NAMALWA (cell line): ENCODE data around the gene PDGFRB.
"Not testable (repeated sequence)": the region's sequence is repeated elsewhere in the genome, so short reads cannot be mapped to it uniquely, and the experiment has no call there.

Experiments
- DNase-seq: peaks from one replicate; pipeline ENCODE4 v3.0.0-alpha.2; 2015; ENCODE audit warnings: low spot score

Gene PDGFRB

DNA sequence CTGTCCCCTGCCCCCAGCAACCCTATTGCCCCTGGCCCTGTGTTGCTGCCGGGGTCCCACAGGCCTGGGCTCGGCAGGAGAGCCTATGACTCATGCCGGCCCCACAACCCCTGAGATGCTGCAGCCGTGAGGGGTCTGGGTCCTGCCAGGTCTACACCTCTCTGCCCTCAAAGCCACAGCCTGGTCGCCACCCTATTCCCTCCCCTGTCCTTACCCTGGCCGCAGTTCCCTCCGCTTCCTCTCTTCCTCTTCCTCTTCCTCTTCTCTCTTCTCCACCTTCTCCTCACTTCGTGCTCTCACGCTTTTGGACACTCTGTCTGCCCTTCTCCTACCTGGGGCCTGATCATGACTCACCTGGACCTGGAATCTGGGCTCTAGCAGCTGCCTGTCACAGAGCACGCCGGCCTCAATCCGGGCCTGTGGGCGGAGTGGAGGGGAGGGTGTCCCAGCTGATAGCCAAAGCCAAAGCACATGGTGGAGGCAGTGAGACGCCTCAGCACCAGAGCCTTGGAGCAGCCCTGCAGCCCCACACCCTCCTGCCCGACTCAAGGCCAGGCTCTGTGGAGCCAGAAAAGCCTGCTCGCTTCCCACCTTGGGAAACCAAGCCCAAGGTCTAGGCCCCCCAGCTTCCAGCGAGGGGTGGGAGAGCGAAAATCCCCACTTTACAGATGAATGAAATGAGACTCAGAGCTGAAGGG lies 42.4 kb downstream of the PDGFRB start:
- DNase-seq, result no peak

DNA sequence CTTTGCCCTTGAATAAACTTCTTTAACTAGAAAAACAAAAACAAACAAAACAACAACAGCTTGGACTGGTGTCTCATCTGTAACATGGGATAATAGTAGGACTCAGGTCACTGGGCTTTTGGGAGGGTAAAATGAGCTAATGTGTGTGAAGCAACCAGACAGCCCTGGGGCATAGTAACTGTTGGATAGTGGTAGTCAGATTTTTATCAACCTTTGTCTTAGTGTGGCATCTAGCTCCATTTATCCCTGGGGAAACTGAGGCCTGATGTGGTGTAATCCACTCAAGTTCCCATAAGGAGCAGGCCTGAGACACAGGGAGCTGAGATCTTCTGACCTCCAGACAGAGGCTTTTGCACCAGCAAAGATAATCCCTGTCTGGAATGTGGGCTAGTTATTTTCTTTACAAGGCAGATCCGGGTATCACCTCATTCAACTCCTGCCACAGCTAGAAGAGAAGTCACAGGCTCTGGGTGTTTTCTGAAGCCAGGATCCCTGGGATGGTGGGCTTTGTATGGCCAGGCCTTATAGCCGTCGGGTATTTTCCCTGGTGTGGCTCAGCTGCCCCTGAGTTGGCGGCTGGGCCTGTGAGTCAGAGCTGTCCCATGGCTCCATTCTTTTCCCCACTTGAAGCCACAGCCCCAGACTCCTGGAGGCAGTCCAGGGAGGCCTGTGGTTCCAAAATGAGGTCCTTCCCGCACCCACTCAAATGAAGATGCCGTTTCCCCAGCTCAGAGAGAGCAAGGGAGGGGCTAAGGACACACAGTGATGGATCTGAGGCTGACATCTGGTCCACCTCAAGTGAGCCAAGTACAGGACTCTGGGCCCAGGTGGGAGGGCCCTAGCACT lies 43.2 kb downstream of the PDGFRB start:
- DNase-seq, result no peak

DNA sequence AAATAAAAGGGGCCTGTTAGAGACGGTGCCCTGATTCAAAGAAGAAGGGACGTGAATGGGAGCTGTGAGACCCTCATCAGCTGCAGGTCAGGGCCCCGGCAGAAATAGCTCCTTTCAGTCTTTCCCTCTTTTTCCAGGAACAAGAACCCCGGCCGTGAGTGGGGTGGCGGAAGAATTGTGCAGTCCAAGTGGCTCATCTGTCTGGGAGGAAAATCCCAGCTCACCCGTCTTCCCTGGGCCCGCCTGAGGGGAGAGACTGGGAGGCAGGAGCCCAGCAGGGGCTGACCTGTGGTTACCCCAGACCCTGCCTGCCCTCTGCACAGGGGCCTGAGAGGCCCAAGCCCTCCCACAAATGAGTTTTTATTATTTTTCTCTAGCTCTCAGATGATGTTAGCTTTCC lies 44.5 kb downstream of the PDGFRB start:
- DNase-seq, result no peak

DNA sequence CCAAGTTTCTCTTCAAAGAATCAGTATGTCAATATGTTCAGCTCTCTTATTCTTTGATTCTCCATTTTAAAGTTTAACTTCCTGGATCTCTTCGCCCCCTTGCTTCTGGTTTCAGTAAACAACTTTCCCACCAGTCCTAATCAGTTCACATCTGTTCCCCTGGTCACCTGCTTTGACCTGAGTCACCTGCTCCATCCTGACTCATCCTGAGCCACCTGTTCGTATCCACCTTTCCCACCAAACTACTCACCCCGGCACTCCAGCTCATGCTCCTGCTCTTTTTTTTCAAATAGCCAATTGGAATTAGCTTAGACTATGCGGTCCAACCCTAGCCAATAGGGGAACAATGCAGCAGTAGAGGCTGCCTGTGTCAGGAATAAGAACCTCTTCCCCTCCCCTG lies 45.7 kb downstream of the PDGFRB start:
- no peak for DNase-seq

DNA sequence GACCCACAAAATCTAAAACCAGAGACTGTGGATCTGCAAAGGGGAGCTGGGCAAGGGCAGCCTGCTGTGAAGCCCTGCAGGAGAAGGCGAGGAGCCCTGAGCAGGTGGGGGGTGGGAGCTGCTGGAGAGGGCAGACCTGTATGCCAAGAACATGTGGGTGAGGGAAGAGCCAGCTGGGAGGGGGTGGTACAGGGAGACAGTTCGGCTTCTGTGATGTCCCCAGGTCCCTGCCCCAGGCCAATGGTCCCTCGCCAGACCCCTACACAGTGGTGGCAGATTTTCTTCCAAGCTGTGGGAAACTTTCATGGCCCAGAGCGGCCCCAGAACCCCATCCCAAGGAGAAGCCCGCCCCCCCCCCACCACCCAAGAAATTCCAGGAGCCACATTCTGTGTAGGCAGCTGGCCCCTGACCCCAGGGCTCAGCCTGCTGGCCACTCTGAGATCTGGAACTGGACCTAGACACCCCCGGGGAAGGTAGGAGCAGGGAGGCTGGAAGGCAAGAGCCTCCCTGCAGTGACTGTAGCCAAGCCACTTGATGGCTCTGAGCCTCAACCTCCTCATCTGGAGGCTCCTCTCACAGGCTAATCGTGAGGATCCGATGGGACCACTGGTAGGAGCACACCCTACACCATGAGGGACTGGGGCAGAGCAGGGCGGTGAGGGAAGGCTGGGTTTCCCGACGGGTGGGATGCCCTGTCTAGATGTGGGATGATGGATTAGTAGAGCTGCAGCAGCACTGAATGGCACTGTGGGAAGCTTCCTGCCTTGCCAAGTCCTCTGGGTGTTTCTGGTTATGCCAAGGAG lies 46.7 kb downstream of the PDGFRB start:
- no peak for DNase-seq

DNA sequence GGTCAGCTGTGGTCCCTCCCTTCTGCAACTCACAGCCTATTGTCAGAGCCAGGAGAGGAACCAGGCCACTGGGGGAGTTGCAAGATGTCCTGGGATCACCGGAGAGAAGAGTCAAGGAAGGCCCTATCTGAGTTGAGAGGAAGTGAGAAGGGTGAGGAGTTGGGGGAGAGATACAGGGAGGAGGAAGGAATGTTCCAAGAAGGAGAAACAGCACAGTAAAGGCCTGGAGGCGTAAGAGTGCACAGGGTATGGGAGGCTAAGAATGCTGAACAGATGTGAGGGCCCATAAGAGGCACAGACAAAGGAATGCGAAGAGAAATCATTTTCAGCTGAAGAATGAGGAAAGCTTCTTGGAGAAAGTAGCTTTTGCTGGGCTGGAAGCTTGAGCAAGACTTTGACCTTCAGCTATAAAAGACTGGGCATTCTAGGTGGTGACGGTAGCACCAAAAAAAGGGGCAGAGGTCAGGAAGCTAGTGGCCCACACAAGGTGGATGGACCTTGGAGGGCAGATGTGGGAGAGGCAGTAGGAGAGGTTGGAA lies 47.7 kb downstream of the PDGFRB start:
- DNase-seq, result no peak

DNA sequence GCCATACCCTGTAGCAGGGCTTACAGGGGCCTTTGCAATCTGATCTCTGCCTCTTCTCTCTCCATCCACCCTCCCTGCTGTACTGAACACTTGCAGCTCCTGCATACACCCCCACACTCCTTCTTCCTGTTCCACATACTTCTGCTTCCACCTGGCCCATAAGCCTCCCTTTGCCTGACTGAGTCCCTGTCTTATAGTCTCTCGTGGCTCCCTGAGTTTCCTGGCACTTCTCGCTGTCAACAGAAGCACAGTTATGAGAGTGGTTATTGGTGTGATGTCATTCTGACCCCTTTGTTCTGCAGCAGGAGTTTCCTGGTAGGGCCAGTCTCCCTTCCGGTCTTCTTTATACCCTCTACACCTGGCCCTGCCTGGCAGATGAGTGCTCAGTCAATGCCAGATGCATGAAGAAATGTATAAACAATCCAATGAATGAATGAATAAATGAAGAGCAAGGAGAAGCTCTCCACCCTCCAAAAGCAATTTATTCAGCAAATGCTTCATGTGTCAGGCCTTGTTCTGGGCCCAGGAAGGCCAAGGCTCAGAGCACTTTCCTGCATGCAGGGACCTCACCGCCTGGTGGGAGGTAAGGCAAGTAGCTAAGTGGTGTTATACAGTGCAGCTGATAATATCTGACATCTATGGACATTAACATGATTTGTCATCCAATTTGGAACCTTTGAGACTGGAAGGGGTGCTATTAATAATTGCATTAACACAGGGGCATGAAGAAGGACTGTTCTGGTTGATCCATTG lies 48.8 kb downstream of the PDGFRB start:
- DNase-seq, result no peak

DNA sequence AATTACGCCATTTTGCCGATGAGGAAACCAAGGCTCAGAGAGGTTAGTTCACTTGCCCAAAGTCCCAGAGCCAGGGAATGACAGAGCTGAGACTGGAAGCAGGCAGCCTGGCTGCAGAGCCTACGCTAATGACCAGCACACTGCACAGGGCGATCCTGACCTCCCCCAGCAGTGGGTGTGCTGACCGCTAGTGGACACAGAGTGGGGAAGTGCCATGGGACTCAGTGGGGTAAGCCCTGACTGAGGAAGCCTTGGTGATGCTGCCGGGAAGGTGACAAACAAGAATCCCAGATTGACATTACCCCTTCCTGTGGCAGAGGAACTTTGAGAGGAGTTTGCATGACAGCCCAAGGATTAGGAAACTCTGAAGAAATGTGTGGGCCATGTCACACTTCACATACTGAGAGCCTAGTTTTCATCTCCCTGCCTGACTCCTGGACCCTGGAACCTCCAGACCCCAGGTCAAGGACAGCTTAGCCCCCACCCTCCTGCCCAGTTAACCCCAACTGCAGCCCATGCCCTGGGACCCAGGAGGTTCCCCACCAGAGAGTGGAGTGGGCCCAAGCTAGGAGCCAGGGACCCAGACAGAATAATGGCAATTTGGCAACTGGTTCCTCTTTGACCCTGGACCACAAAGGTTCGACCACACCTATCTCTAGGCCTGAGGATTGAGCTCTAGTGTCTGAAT lies 49.6 kb downstream of the PDGFRB start:
- no peak for DNase-seq

DNA sequence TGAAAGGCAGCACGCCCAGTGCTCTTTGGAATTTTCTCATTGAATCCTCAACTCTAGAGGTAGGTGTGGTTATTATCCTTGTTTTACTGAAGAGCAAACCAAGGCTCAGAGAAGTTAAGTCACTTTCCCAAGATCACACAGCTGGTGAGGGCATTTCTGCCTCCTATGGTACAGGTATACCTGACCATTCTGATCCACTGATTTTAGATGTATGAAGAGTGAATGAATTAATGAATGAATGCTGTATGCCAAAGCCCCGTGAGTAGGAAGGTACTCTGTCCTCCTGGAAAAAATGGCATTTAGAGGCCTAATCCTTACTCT lies 51.1 kb downstream of the PDGFRB start:
- DNase-seq, result no peak

DNA sequence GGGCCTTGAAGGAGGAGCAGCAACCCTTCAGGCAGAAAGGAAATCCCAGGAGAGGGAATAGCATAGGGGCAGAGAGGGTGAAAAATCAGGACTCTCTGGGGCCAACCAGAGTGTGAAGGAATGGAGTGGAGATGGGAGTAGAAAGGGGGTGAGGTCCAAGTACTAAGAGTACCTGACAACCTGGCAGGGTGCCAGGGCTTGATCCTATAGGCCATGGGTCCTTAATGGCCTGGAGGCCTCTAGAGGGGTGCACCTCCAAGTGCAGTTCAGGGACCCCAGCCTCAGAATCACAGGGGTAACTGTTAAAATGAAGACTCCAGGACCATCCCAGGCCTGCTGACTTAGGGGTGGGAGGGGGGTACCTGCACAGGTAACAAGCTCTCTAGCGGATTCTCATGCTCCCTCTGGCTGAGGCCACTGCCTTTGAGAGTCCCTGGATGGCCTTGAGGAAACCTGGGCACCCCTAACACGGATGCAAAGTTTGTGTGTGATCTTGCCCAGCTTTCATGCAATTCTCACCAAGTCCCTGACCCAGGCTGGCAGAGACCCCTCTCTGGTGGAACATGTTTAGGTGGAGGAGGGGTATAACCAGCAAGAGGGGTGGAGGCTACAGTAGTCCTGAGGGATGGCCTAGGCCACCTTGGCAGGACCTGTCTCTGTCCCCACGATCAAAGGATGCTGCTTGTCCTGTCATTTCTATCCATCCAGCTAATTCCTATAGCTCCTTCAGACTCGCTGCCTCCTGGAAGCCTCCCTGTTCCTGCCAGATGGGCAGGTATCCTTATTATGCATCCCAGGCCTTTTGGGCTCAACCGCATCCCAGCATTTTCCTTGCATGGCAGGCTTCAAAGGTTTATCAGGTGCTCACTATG lies 51.7 kb downstream of the PDGFRB start:
- no peak for DNase-seq

DNA sequence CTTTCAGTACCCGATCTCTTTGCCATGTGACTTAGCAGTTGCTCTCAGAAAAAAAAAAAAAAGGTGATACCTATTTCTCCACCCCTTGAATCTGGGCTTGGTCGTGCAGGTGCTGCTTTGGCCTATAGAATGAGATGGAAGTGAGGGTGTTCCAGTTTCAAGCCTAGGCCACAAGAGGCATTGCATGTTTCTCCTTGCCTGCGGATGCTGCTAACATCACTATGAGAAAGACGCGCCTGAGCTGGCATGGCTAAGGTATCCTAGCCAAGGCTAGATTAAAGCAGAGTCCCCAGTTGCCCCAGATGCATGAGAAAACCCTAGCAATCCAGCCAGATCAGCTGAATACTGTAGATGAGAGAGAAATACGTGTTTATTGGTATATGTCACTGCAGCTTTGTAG lies 54.6 kb downstream of the PDGFRB start:
- no peak for DNase-seq

DNA sequence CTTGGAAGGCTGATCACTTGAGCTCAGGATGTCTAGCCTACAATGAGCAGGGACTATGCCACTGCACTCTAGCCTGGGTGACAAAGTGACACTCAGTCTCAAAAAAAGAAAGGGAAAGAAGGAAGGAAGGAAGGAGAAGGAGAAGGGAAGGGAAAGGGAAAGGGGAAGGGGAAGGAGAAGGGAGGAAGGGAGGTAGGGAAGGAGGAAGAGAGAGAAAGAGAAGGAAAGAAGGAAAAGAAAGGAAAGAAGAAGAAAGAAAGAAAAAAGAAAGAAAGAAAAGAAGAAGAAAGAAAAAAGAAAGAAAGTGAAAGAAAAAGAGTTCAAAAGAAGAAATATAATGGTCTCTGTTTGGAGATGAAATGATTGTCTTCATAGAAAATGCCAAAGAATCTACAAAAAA lies 58.5 kb downstream of the PDGFRB start:
- no peak for DNase-seq

DNA sequence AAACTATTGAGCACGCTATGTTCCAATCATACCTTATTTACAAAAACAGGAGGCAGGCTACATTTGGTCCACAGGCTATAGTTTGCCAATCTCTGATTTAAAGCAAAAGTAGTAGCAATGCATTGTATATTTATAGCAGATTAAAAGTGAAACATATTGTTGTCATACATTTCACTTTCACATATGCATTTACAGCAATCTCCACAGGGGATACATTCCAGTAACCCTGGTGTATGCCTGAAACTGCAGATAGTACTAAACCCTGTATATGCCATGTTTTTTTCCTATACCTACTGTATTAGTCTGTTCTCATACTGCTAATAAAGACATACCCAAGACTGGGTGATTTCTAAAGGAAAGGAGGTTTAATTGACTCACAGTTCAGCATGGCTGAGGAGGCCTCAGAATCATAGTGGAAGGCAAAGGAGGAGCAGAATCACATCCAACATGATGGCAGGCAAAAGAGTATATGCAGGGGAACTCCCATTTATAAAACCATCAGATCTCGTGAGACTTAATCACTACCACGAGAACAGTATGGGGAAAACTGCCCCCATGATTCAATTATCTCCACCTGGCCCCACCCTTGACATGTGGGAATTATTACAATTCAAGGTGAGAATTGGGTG lies 63.4 kb downstream of the PDGFRB start:
- DNase-seq, result no peak

DNA sequence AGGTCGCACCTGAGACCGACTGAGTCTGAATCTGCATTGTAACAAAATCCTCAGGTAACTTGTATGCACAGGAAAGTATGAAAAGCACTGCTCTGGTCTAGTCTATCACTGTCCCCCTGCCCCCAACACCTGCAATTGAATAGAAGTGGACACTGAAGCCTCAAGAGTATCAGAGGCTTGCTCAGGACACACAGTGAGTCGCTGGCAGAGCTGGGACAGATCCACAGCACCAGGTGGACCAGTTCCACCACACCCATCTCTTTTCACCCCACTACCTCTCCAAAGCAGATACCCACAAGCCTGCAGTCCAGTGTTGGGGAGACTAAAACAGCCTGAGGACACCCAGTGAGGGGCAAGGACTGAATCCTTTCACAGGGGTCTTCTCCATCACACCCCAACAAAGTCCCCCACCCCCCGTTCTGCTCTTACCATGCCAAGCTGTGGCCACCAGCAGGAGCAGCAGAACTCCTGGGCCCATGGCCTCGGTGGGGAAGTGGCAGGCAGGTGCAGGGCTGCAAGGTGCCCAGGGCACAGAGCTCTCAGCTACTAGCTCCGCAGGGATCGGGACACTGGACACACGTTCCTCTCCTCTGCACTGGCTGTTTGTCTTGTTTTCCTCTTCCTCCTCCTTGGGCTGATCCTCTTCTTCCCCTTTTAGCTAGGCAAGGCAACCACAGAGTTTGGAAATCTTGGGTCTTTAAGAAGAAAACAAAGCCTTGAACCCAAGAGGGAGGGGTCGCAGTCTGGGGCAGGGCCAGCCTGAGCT lies 69.5 kb downstream of the PDGFRB start, which contains the start of gene CSF1R:
CSF1R (minus strand) TSS at position 605 of the 766 bp plus-strand sequence; CDS start at position 478, 127 bp downstream.
- no peak for DNase-seq

DNA sequence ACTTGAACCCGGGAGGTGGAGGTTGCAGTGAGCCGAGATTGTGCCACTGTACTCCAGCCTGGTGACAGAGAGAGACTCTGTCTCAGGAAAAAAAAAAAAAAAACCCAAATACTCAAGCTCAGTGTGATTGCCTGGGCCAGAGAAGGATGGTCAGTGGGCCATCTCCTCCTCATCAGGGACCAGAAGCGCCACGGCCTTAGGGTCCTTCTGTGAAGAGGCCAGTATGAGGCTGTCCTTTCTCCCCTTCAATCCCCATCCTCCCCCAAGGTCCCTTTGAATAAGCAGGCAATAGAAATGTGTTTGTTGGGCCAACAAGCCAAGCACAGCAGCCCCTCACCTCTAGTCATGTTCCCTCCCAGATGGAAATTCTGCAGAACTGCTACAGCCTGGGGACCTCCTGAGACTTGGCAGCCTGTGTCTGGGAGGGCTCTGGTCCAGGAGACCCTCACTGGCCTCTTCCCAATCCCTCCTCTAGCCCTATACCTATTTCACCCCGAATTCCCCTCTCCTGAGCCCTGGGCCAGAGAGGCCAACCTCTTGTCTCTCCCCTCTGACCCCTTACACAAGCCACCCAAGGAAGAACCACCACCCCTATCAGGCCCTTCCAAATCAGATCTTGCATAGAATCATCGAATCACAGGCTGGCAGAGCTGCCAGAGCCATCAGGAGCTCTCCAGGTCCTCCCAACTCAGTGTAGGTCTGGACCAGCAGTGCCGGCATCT lies 70.3 kb downstream of the PDGFRB start:
- DNase-seq, result no peak

DNA sequence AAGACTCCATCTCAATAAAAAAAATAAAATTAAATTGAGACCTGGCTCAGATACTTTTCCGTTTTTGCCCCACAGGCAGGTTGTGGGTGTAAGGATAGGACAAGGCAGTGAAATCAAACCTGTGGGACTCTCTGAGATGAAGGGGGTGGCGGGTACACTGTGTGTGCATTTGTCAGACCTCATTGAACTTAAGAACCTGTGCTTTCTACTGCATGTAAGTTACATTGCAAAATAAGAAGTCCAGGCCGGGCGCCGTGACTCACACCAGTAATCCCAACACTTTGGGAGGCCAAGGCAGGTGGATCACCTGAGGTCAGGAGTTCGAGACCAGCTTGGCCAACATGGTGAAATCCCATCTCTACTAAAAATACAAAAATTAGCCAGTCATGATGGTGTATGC lies 70.9 kb downstream of the PDGFRB start:
- DNase-seq, result not testable (repeated sequence)

DNA sequence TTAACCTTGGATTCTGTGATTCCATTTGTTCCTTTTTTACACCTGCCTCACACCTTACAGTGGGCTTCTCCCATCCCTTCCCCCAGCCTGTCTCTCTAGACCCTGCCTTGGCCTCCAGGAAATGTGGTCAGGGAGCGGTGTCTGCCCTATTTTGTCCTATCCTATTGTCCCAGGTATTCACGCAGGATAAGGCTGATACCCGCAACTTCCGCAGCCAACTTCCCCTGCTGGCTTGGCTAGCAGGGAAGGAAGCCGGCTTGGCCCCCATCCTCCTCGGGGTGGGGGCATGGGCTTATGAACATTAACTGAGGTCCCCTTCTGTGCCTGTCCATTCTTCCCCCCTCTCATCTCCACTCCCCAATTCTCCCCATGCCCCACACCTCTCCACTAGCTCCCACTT lies 72.8 kb downstream of the PDGFRB start:
- no peak for DNase-seq

DNA sequence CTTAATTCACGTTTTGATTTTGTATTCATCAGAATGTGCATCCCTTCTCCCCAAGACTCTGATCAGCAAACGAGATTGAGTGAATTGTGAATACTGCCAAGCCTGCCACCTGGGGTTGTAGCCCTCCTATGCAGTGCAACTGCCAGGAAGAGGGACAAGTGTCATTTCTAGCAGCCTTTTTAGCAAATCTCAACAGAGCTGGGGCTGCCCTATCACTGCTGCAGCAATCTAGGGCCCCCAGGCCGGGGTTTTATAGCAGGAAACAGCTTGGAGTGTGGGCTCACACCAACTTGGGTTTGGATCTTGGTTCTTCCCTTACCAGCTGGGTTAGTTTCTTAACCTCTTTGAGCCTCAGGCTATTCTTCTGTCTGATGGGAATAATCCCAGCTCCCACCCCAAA lies 73.3 kb downstream of the PDGFRB start:
- DNase-seq, result no peak
